ENCODE results near the gene GRID2.
"Not testable (repeated sequence)": the region's sequence is repeated elsewhere in the genome, so short reads cannot be mapped to it uniquely, and the experiment has no call there.

GRID2 gene

GRCh38 chr4:92266521-92266920 is 37.2 kb upstream of the GRID2 start:
- H3K27me3 ChIP-seq (ENCODE audit: control insufficient read depth, insufficient read depth, low read length) = no peaks in the 10 kb centered on the region

GRCh38 chr4:92268642-92269041 is 35.1 kb upstream of the GRID2 start:
- Histone ChIP-seq H3K27me3 (ENCODE audit: control insufficient read depth, insufficient read depth, low read length) (no peaks in the 10 kb centered on the region), H3K36me3 (ENCODE audit: control insufficient read depth, insufficient read depth, low read length) (no peaks in the 10 kb centered on the region), H3K27ac (ENCODE audit: low read depth, low read length) (no peak overlapping the region), H3K9ac (ENCODE audit: low read length) (no peak overlapping the region), H3K4me1 (ENCODE audit: control insufficient read depth, insufficient read depth, low read length) (no peaks in the 10 kb centered on the region), H3K4me3 (ENCODE audit: low read length) (no peak overlapping the region)

More at GRCh38 chr4:92266521-92266920, 37.2 kb upstream of the GRID2 start:
- H3K27ac ChIP-seq (ENCODE audit: low read depth, low read length) = no peak overlapping the region
- H3K4me3 ChIP-seq (ENCODE audit: low read length) = no peak overlapping the region
- H3K4me1 ChIP-seq (ENCODE audit: control insufficient read depth, insufficient read depth, low read length) = no peaks in the 10 kb centered on the region
- H3K36me3 ChIP-seq (ENCODE audit: control insufficient read depth, insufficient read depth, low read length) = no peaks in the 10 kb centered on the region
- H3K9ac ChIP-seq (ENCODE audit: low read length) = no peak overlapping the region

- Histone ChIP-seq H3K9ac (ENCODE audit: low read length) (no peak overlapping the region), H3K36me3 (ENCODE audit: control insufficient read depth, insufficient read depth, low read length) (no peaks in the 10 kb centered on the region), H3K27me3 (ENCODE audit: control insufficient read depth, insufficient read depth, low read length) (no peaks in the 10 kb centered on the region), H3K4me1 (ENCODE audit: control insufficient read depth, insufficient read depth, low read length) (no peaks in the 10 kb centered on the region), H3K4me3 (ENCODE audit: low read length) (no peak overlapping the region), H3K27ac (ENCODE audit: low read depth, low read length) (no peak overlapping the region)
These were observed 32.9 kb upstream of the GRID2 start for GRCh38 chr4:92270908-92271307.

- not testable (repeated sequence) for H3K27ac ChIP-seq (ENCODE audit: low read depth, low read length); H3K9ac ChIP-seq (ENCODE audit: low read length); H3K4me3 ChIP-seq (ENCODE audit: low read length); H3K36me3 ChIP-seq (ENCODE audit: control insufficient read depth, insufficient read depth, low read length); H3K4me1 ChIP-seq (ENCODE audit: control insufficient read depth, insufficient read depth, low read length); H3K27me3 ChIP-seq (ENCODE audit: control insufficient read depth, insufficient read depth, low read length)
These were observed 32.2 kb upstream of the GRID2 start for GRCh38 chr4:92271551-92271950.

GRCh38 chr4:92277057-92277881 is 26.5 kb upstream of the GRID2 start:
- not testable (repeated sequence) for H3K9ac ChIP-seq (ENCODE audit: low read length); H3K36me3 ChIP-seq (ENCODE audit: control insufficient read depth, insufficient read depth, low read length); H3K4me3 ChIP-seq (ENCODE audit: low read length); H3K27me3 ChIP-seq (ENCODE audit: control insufficient read depth, insufficient read depth, low read length); H3K27ac ChIP-seq (ENCODE audit: low read depth, low read length); H3K4me1 ChIP-seq (ENCODE audit: control insufficient read depth, insufficient read depth, low read length)

- Histone ChIP-seq H3K4me1 (ENCODE audit: control insufficient read depth, insufficient read depth, low read length) (no peaks in the 10 kb centered on the region), H3K4me3 (ENCODE audit: low read length) (no peak overlapping the region), H3K36me3 (ENCODE audit: control insufficient read depth, insufficient read depth, low read length) (no peaks in the 10 kb centered on the region), H3K27ac (ENCODE audit: low read depth, low read length) (no peak overlapping the region), H3K9ac (ENCODE audit: low read length) (no peak overlapping the region), H3K27me3 (ENCODE audit: control insufficient read depth, insufficient read depth, low read length) (no peaks in the 10 kb centered on the region)
These were observed 24.5 kb upstream of the GRID2 start for GRCh38 chr4:92279296-92279695.

- no peaks in the 10 kb centered on the region for H3K36me3 ChIP-seq (ENCODE audit: control insufficient read depth, insufficient read depth, low read length)
- no peaks in the 10 kb centered on the region for H3K4me1 ChIP-seq (ENCODE audit: control insufficient read depth, insufficient read depth, low read length)
- no peak overlapping the region for H3K27ac ChIP-seq (ENCODE audit: low read depth, low read length)
- H3K27me3 ChIP-seq (ENCODE audit: control insufficient read depth, insufficient read depth, low read length) = peaks cover 6% of the 10 kb centered on the region
- H3K9ac ChIP-seq (ENCODE audit: low read length) = no peak overlapping the region
- no peak overlapping the region for H3K4me3 ChIP-seq (ENCODE audit: low read length)
These were observed 4.6 kb upstream of the GRID2 start for GRCh38 chr4:92299152-92299551.

- no peak overlapping the region for H3K9ac ChIP-seq (ENCODE audit: low read length)
- peaks cover 2% of the 10 kb centered on the region for H3K4me1 ChIP-seq (ENCODE audit: control insufficient read depth, insufficient read depth, low read length)
- H3K27me3 ChIP-seq (ENCODE audit: control insufficient read depth, insufficient read depth, low read length) = peaks cover 13% of the 10 kb centered on the region
- H3K27ac ChIP-seq (ENCODE audit: low read depth, low read length) = no peak overlapping the region
- no peaks in the 10 kb centered on the region for H3K36me3 ChIP-seq (ENCODE audit: control insufficient read depth, insufficient read depth, low read length)
- peak overlapping the region; percentile 48 for H3K4me3 ChIP-seq (ENCODE audit: low read length)
These were observed 355 bp downstream of the GRID2 start for GRCh38 chr4:92304121-92304520.

GRCh38 chr4:92304606-92305005 is 840 bp downstream of the GRID2 start:
- Histone ChIP-seq H3K4me3 (ENCODE audit: low read length) (peak overlapping the region; percentile 48), H3K9ac (ENCODE audit: low read length) (no peak overlapping the region), H3K27ac (ENCODE audit: low read depth, low read length) (no peak overlapping the region), H3K4me1 (ENCODE audit: control insufficient read depth, insufficient read depth, low read length) (peaks cover 2% of the 10 kb centered on the region), H3K36me3 (ENCODE audit: control insufficient read depth, insufficient read depth, low read length) (no peaks in the 10 kb centered on the region), H3K27me3 (ENCODE audit: control insufficient read depth, insufficient read depth, low read length) (peaks cover 13% of the 10 kb centered on the region)

GRCh38 chr4:92305148-92305877 is 1.5 kb downstream of the GRID2 start:
- H3K27ac ChIP-seq (ENCODE audit: low read depth, low read length) = no peak overlapping the region
- H3K4me1 ChIP-seq (ENCODE audit: control insufficient read depth, insufficient read depth, low read length) = peaks cover 2% of the 10 kb centered on the region
- H3K9ac ChIP-seq (ENCODE audit: low read length) = no peak overlapping the region
- H3K4me3 ChIP-seq (ENCODE audit: low read length) = peak overlapping the region; percentile 39
- H3K36me3 ChIP-seq (ENCODE audit: control insufficient read depth, insufficient read depth, low read length) = no peaks in the 10 kb centered on the region
- peaks cover 13% of the 10 kb centered on the region for H3K27me3 ChIP-seq (ENCODE audit: control insufficient read depth, insufficient read depth, low read length)

GRCh38 chr4:92305878-92306520 is 2.2 kb downstream of the GRID2 start:
- Histone ChIP-seq H3K27me3 (ENCODE audit: control insufficient read depth, insufficient read depth, low read length) (peaks cover 13% of the 10 kb centered on the region), H3K9ac (ENCODE audit: low read length) (no peak overlapping the region), H3K36me3 (ENCODE audit: control insufficient read depth, insufficient read depth, low read length) (no peaks in the 10 kb centered on the region), H3K27ac (ENCODE audit: low read depth, low read length) (no peak overlapping the region), H3K4me3 (ENCODE audit: low read length) (peak overlapping the region; percentile 39), H3K4me1 (ENCODE audit: control insufficient read depth, insufficient read depth, low read length) (peaks cover 2% of the 10 kb centered on the region)

GRCh38 chr4:92307181-92307580 is 3.4 kb downstream of the GRID2 start:
- H3K4me3 ChIP-seq (ENCODE audit: low read length) = no peak overlapping the region
- no peak overlapping the region for H3K27ac ChIP-seq (ENCODE audit: low read depth, low read length)
- no peaks in the 10 kb centered on the region for H3K36me3 ChIP-seq (ENCODE audit: control insufficient read depth, insufficient read depth, low read length)
- H3K9ac ChIP-seq (ENCODE audit: low read length) = no peak overlapping the region
- H3K27me3 ChIP-seq (ENCODE audit: control insufficient read depth, insufficient read depth, low read length) = peaks cover 13% of the 10 kb centered on the region
- peaks cover 2% of the 10 kb centered on the region for H3K4me1 ChIP-seq (ENCODE audit: control insufficient read depth, insufficient read depth, low read length)
